HCT116 (cell line): ENCODE data around the gene ELF2. TPM values are rescaled to one million over a fixed set of nuclear protein-coding genes. Genes with fewer than 3 reads are reported as not detected.

Experiments used
- ATAC-seq: fragments of 200-7000 bp; cut with Tn5 transposase; 2 replicates; pipeline ENCODE4 v1.9.1; 2020; ENCODE audit warnings: mild to moderate bottlenecking, moderate library complexity
- BruUV-seq: library from RNA; stranded (reverse); fragments of 400-500 nt; replicated peaks from 2 replicates; lab custom pipeline; 2021; lab: Mats Ljungman, UMichigan
- CTCF ChIA-PET: fragments of 300-600 bp; sonication (Branson Sonifier 250); formaldehyde crosslinking; loops from one replicate; lab custom pipeline; 2021; ENCODE audit warnings: antibody characterized with exemption; lab: Charles Lee
- POLR2A ChIA-PET: fragments of 300-600, 350-600 bp; sonication (Branson Sonifier 250); formaldehyde crosslinking; loops from one replicate; lab custom pipeline; 2021; ENCODE audit warnings: antibody characterized with exemption; lab: Charles Lee
- RAD21 ChIA-PET, 2 experiments: fragments of 300-600 bp; sonication (Branson Sonifier 250); formaldehyde crosslinking; loops; one replicate each; lab custom pipeline; 2023; ENCODE audit warnings: low total read pairs in 2 of 2; ENCODE audit not compliant: uncharacterized antibody in 2 of 2, unreplicated experiment in 2 of 2, low non-redundant PET in 1 of 2; lab: Charles Lee
- DNase-seq: peaks from one replicate; pipeline ENCODE4 v3.0.0-alpha.2; 2010; ENCODE audit warnings: low read depth, low spot score
- H2AFZ ChIP-seq: fragments of 200-600 bp; shearing (Covaris generic), sonication (generic); 2 replicates; pipeline ENCODE4 v1.6.1; 2017; ENCODE audit warnings: low read depth, mixed run types, mixed read lengths, antibody characterized with exemption, low read length; ENCODE audit not compliant: poor library complexity, severe bottlenecking
- H3K27ac ChIP-seq: 2 replicates; pipeline ENCODE4 v1.5.1; 2012; ENCODE audit warnings: low read depth, low read length
- H3K27me3 ChIP-seq: fragments of 200-600 bp; sonication (generic); 2 replicates; pipeline ENCODE4 v1.6.1; 2016; ENCODE audit warnings: mixed run types, low read length, mixed read lengths; ENCODE audit not compliant: insufficient read depth
- H3K36me3 ChIP-seq, 2 experiments: fragments of 200-500 bp in 1 of 2; fragments of 200-600 bp in 1 of 2; sonication (Bioruptor generic) in 1 of 2; sonication (generic) in 1 of 2; 2 replicates each; pipeline versions ENCODE4 v1.5.1 to v1.6.1; 2014 to 2016; ENCODE audit warnings: low read length in 2 of 2, inconsistent platforms in 1 of 2, mixed read lengths in 1 of 2, mixed run types in 1 of 2; ENCODE audit not compliant: insufficient read depth in 2 of 2, control insufficient read depth in 1 of 2
- H3K4me1 ChIP-seq, 2 experiments: fragments of 200-600 bp in 1 of 2; sonication (generic) in 1 of 2; 2 replicates each; pipeline versions ENCODE4 v1.5.1 to v1.6.1; 2012 to 2017; ENCODE audit warnings: low read length in 2 of 2, inconsistent platforms in 1 of 2, mild to moderate bottlenecking in 1 of 2, mixed read lengths in 1 of 2, mixed run types in 1 of 2, moderate library complexity in 1 of 2; ENCODE audit not compliant: insufficient read depth in 2 of 2, control insufficient read depth in 1 of 2
- H3K4me2 ChIP-seq: fragments of 200-600 bp; sonication (generic); 2 replicates; pipeline ENCODE4 v1.6.1; 2017; ENCODE audit warnings: mixed run types, low read length, mixed read lengths
- H3K4me3 ChIP-seq, 2 experiments: fragments of 200-600 bp in 1 of 2; sonication (generic) in 1 of 2; replicated peaks in 1 of 2; 2 replicates each; pipeline ENCODE4 v1.5.1; 2011 to 2016; ENCODE audit warnings: low read length in 2 of 2, control low read depth in 1 of 2, low read depth in 1 of 2, mild to moderate bottlenecking in 1 of 2, mixed read lengths in 1 of 2, mixed run types in 1 of 2
- H3K79me2 ChIP-seq: fragments of 200-600 bp; sonication (generic); 2 replicates; pipeline ENCODE4 v1.6.1; 2017; ENCODE audit warnings: mild to moderate bottlenecking, mixed run types, low read length, moderate library complexity, mixed read lengths; ENCODE audit not compliant: insufficient read depth
- H3K9ac ChIP-seq: fragments of 200-600 bp; sonication (generic); 2 replicates; pipeline ENCODE4 v1.6.1; 2016; ENCODE audit warnings: low read length, mixed read lengths
- H3K9me2 ChIP-seq: fragments of 200-600 bp; sonication (generic), shearing (Covaris generic); 2 replicates; pipeline ENCODE4 v1.6.1; 2017; ENCODE audit warnings: mixed run types, mild to moderate bottlenecking, moderate library complexity; ENCODE audit not compliant: insufficient read depth
- H3K9me3 ChIP-seq, 2 experiments: fragments of 200-500 bp in 1 of 2; fragments of 200-600 bp in 1 of 2; sonication (Bioruptor generic) in 1 of 2; sonication (generic) in 1 of 2; 2 replicates each; pipeline ENCODE4 v1.6.1; 2014 to 2017; ENCODE audit warnings: low read length in 2 of 2, mixed read lengths in 2 of 2, inconsistent platforms in 1 of 2, low read depth in 1 of 2, mild to moderate bottlenecking in 1 of 2, mixed run types in 1 of 2, moderate library complexity in 1 of 2; ENCODE audit not compliant: control insufficient read depth in 1 of 2, insufficient read depth in 1 of 2
- H4K20me1 ChIP-seq: fragments of 200-600 bp; sonication (generic), shearing (Covaris generic); 2 replicates; pipeline ENCODE4 v1.6.1; 2017; ENCODE audit warnings: mixed run types, mild to moderate bottlenecking, moderate library complexity; ENCODE audit not compliant: insufficient read depth
- ATF3 ChIP-seq: IDR thresholded peaks from 2 replicates; pipeline ENCODE4 v1.6.1; 2012
- CBX3 ChIP-seq: IDR thresholded peaks from 2 replicates; pipeline ENCODE4 v1.6.1; 2012; ENCODE audit warnings: low read depth
- CEBPB ChIP-seq: IDR thresholded peaks from 2 replicates; pipeline ENCODE4 v1.6.1; 2012; ENCODE audit warnings: low read depth
- ELF1 ChIP-seq: IDR thresholded peaks from 2 replicates; pipeline ENCODE4 v1.6.1; 2012; ENCODE audit warnings: low read depth, borderline replicate concordance
- EZH2 ChIP-seq: fragments of 200-600 bp; sonication (generic); IDR thresholded peaks from 2 replicates; pipeline ENCODE4 v1.6.1; 2017; ENCODE audit warnings: antibody characterized with exemption, mixed run types
- FOSL1 ChIP-seq: IDR thresholded peaks from 2 replicates; pipeline ENCODE4 v1.6.1; 2012; ENCODE audit warnings: low read depth
- MAX ChIP-seq: IDR thresholded peaks from 2 replicates; pipeline ENCODE4 v1.6.1; 2012
- POLR2A ChIP-seq: IDR thresholded peaks from 2 replicates; pipeline ENCODE4 v1.7.0; 2011; ENCODE audit warnings: borderline replicate concordance; ENCODE audit not compliant: insufficient read depth, insufficient read length; ENCODE audit errors: extremely low read depth
- RAD21 ChIP-seq: IDR thresholded peaks from 2 replicates; pipeline ENCODE4 v1.6.1; 2012; ENCODE audit warnings: low read depth, mild to moderate bottlenecking
- SIN3A ChIP-seq: IDR thresholded peaks from 2 replicates; pipeline ENCODE4 v1.6.1; 2012; ENCODE audit warnings: low read depth
- SP1 ChIP-seq: IDR thresholded peaks from 2 replicates; pipeline ENCODE4 v1.6.1; 2012; ENCODE audit warnings: low read depth
- SRF ChIP-seq: IDR thresholded peaks from 2 replicates; pipeline ENCODE4 v1.6.1; 2012; ENCODE audit warnings: low read depth
- YY1 ChIP-seq: IDR thresholded peaks from 2 replicates; pipeline ENCODE4 v1.6.1; 2011; ENCODE audit warnings: low read length, low read depth, moderate library complexity, mild to moderate bottlenecking; ENCODE audit not compliant: insufficient replicate concordance; ENCODE audit errors: extremely low read depth
- ZBTB33 ChIP-seq: IDR thresholded peaks from 2 replicates; pipeline ENCODE4 v1.6.1; 2011; ENCODE audit warnings: mild to moderate bottlenecking, low read length, moderate library complexity; ENCODE audit not compliant: insufficient replicate concordance; ENCODE audit errors: extremely low read depth
- ZFX ChIP-seq: fragments of 450-650 bp; IDR thresholded peaks from 2 replicates; pipeline ENCODE4 v1.6.1; 2017
- ZNF274 ChIP-seq: fragments of 200-500 bp; sonication (Bioruptor generic); IDR thresholded peaks from 2 replicates; pipeline ENCODE4 v1.6.1; 2014; ENCODE audit warnings: mild to moderate bottlenecking, low read depth, low read length, inconsistent platforms
- intact Hi-C: fragments of 100-400 bp; cut with micrococcal nuclease; formaldehyde crosslinking; loops from 2 replicates; pipeline ENCODE4 v1.10.0; 2022
- total RNA-seq: library from RNA; stranded (reverse); gene quantifications from one replicate; pipeline ENCODE4 v1.2.1, GENCODE V29; 2021; ENCODE audit not compliant: unreplicated experiment

The ELF2 gene
- total RNA-seq, 1 experiment from 2014 or later = 28.2 TPM

- no peaks in the 10 kb centered on the region for H3K4me1 ChIP-seq
- H3K27ac ChIP-seq = no peak overlapping the region
- no peaks in the 10 kb centered on the region for H3K27me3 ChIP-seq
- H4K20me1 ChIP-seq = no peaks in the 10 kb centered on the region
- CTCF ChIA-PET = no interaction called here
- H3K9me3 ChIP-seq = no peaks in the 10 kb centered on the region
- intact Hi-C loops = no loop called here
- ATAC-seq (no peak), DNase-seq (no peak)
- H3K4me3 ChIP-seq = no peak overlapping the region
- no peaks in the 10 kb centered on the region for H3K36me3 ChIP-seq
- H2AFZ ChIP-seq = no peak overlapping the region
- H3K79me2 ChIP-seq = no peaks in the 10 kb centered on the region
- no peak overlapping the region for H3K4me2 ChIP-seq
- H3K9ac ChIP-seq = no peak overlapping the region
- no TSS peak for BruUV-seq
- TF ChIP-seq ATF3 (no peak), MAX (no peak), CBX3 (no peak)
- POLR2A ChIA-PET = no interaction called here
- no peaks in the 10 kb centered on the region for H3K9me2 ChIP-seq
- RAD21 ChIA-PET = no interaction called here
Observed at GRCh38 chr4:139118365-139118764, 58.7 kb downstream of the ELF2 start.

GRCh38 chr4:139115226-139115625 lies 61.8 kb downstream of the ELF2 start:
- ATAC-seq = no peak

More at GRCh38 chr4:139115226-139115625, 61.8 kb downstream of the ELF2 start:
- no peak for DNase-seq
- BruUV-seq = no TSS peak
- ChIA-PET RAD21 (no interaction called here), CTCF (no interaction called here)
- Histone ChIP-seq H4K20me1 (no peaks in the 10 kb centered on the region), H3K27me3 (no peaks in the 10 kb centered on the region), H3K4me1 (no peaks in the 10 kb centered on the region), H3K27ac (no peak overlapping the region), H3K9me2 (no peaks in the 10 kb centered on the region), H3K79me2 (no peaks in the 10 kb centered on the region), H3K9me3 (no peaks in the 10 kb centered on the region), H3K9ac (no peak overlapping the region), H3K4me3 (no peak overlapping the region)
- TF ChIP-seq ELF1 (no peak), ZFX (no peak), MAX (no peak), CEBPB (no peak), ZNF274 (no peak), EZH2 (no peak), SP1 (no peak), ZBTB33 (no peak), SIN3A (no peak), YY1 (no peak), RAD21 (no peak), SRF (no peak), POLR2A (no peak), FOSL1 (no peak)
- TF ChIP-seq, all 23 proteins: peak for 0
- intact Hi-C loops = no loop called here
- Histone ChIP-seq H2AFZ (no peak overlapping the region), H3K4me2 (no peak overlapping the region), H3K36me3 (no peaks in the 10 kb centered on the region)
- POLR2A ChIA-PET = no interaction called here
